Measurements from ENCODE around the gene DSP.

Gene DSP

DNA sequence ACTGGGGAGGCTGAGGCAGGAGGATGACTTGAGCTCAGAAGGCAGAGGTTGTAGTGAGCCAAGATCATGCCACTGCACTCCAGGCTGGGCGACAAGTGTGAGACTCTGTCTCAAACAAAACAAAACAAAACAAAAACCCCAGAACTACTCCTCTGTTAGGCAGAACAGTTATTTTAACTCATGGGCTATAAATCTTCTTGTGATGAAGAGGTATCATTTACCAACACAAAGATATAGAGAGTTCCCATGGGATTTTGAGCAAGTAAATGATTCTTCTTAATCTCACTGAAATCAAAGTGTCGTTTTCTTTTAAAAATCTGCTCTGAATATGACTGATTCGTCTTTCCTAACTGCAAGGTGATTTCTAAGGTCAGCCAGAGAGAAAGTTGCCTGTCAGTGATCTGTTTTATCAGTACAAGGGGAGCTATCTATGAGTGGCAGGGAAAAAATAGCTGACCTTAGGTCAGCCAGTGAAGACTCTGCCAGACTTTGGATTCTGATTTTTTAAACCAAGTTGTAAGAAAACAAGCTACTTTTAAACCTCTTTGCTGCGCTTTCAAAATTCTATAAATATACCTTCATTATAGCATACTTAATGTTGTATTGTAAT lies 3.8 kb upstream of the DSP start:
- in situ Hi-C loops (cut with MboI; ENCODE audit: low sequenced_read_pairs): no loop called here

DNA sequence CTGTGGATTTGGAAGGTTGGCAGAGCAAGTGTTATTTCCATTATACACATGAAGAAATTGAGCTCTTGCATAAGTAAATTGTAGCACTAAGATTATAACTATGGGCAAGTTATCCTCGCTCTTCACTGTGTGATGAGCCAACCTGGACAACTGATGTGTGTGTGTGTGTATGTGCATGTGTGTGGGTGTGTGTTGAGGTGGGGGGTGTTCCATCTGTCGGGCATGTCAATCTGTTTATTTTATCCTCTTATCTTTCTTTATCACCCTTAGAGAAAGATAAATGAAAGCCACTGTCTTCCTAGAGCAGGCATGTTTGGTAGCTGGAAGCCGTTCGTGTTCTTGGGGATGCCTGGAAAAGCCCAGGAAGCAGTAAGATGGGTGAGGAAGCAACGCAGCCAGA lies 3.0 kb upstream of the DSP start:
- in situ Hi-C loops (cut with MboI; ENCODE audit: low sequenced_read_pairs): no loop called here

DNA sequence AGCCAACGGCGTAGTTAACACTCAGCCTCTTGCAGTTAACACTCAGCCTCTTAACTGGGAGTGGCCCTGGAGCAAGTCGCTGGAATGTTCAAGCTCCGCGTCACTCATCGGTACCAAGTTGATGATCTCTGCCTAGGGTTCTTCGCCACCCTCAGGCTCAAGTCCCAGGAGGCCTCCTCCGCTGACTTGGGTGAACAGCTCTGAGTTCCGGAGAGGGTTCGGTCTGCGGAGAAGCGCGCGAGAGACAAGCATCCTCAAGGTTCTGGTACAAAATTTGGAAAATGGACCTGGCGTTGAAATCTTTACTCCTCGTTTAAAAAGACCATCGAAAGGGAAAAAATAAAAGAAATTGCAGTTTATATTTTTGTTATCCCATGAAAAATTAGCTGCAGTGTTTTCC lies 876 bp upstream of the DSP start:
- in situ Hi-C loops (cut with MboI; ENCODE audit: low sequenced_read_pairs): no loop called here

DNA sequence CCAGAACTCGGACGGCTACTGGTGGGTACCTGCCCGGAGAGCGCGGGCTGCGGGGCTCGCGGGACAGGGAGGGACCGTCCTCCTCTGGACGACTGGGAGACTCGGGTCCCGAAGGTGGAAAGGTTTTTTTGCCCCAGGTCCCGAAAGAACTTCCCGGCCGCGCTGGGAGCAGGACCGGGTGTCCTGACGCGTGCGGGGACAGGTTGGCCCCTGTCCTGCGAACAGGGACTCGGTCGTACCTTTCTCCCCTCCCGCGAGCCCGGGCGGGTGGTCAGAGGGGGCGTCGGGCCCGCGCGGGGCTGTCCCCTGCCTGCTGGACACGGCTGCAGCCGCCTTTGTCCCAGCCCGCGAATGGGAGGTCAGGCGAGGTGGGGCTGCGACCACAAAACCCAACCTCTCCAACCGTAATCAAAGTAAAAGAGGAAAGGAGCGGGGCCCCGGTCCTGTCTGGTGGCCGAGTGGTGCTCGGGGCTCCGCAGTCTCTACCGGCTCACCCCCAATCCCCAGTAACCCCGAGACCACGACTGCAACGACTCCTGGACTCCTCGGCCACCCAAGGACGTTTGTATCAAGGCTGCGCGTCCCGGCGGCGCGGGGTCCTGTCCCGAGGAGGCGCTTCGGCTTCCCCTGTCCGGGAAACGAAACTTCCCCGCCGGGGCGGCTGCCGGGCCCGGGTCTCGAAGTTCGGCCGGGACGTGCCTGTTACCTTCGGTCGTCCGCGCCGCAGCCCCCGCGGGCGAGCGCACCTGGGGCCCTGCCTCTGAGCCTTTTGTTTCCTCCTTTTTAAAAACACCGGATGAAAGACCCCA lies 798 bp downstream of the DSP start:
- in situ Hi-C loops (cut with MboI; ENCODE audit: low sequenced_read_pairs): no loop called here

DNA sequence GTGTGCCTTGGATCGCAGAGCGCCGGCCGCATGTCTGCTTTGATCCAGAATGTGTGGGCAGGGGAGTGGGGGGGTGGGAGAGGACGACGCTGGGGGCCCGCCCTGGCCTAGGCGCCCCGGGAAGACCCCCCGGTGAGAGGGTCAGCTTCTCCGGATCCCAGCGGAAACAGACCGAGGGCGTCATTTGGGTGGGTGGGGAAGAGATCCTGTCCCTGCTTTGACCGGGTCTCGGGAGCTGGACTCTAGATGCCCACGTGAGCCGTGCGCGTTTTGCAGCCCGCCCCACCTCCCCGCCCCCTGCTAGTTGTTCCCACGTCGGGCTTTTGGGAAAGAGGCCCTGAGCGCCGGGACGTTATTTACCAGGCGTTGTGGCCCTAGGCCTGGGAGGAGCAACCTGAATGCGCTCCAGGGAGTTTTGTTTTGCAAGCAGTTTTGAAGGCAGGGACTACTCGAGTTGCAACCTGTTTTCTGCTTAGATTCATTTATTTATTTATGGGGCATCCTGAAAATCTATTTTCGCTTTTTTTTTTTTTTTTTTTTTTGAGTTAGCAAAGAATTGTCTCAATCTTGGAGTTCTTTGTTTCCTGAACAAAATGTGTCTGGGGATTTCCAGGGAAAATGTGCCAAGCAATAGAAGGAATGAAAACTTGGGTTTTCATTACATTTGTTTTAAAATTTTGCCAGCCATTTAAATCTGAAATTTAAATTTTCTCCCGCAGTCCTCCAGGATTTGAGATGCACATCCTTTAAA lies 1.6 kb downstream of the DSP start:
- in situ Hi-C loops (cut with MboI; ENCODE audit: low sequenced_read_pairs): no loop called here

DNA sequence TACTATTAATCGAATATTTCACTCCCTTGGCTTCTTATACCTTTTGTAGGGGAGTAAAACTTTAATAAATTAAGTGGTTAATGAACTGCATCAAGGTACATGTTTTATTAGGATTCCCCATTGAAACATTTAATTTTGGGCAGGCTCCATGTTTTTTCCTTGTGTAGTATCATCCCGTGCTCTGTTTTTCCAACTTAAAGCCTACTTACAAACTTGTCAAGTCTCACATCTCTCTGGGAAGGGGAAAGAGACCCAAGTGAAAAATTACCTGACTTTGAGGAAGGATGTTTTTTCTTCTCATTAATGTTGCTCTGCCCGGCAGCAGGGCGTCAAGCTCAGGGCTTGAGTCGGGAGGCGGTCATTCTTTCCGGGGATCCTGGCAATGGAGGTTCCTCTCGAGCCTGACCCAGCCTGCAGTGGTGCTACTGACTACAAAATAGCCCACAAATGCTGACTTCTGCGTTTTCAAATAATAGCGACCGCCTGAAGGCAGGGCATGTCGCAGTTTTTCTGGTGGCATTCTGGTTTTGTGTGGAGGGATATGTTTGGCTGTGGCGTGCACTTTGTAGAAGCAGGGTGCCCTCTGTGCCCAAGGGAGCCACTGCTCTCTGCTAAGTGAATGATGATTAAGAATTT lies 2.4 kb downstream of the DSP start:
- in situ Hi-C loops (cut with MboI; ENCODE audit: low sequenced_read_pairs): no loop called here

DNA sequence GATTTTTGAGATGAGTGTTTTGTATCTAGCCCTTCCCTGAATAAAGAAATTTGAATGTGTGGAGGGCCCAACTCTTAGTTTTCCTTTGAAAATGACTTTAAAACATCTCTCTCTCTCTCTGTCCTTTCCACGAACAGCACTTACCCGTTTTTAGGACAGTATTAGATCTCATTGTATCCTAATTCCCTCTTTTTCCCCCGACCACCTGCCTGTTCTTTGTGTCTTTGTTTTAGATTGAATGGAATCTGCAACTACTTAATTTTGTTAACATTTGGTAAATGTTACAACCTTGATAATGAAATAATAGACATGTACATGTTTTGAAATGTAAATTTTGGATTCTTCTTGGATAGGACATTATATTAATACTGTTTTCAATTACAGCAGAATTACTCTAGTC lies 3.1 kb downstream of the DSP start:
- in situ Hi-C loops (cut with MboI; ENCODE audit: low sequenced_read_pairs): no loop called here

DNA sequence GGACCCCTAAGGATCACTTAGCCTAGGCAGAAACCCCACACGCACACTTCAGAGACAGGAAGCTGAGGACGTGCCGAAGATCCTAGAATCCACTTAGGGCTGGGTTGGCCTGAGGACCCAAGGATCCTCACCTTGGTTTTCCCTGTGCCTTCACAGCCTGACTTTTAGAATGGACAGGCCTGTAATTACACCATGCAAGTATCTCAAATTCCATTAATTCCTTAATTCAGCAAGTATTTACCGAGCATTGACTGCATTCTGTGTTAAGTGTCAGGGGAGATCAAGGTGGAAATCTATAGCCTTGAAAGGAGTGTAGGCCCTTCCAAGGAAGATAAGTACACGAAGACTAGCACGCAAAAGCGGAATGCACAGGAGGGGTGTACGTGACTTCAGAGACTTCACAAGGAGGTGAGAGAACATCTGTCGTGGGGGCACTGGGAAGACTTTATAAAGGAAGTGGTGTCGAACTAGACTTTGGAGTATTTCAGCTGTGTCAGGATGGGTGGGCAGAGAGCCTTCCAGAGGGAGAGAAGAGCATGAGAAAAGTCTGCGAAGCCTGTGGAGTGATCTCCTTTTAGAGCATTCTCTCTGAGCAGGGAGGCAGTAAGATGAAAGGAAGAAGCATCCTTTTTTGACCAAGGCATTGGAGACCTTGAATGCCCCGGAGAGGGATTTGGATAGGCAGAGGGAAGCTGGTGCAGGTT lies 4.0 kb downstream of the DSP start:
- in situ Hi-C loops (cut with MboI; ENCODE audit: low sequenced_read_pairs): no loop called here

DNA sequence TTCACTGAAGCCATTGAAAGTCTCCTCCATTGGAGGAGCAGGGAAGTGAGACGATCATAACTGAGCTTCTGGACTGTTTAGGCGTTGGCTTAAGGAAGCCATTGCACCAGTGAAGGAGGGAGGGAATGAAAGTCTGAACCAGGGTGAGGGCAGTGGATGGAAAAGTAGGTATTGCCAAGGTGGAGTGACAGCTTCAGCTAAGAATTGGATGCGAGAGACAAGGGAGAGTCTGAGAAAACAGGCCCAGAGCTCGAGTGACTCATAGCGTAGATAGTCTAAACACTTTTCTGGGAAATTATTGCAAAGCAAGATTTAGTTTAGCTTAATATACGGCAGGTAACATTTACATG lies 4.5 kb downstream of the DSP start:
- in situ Hi-C loops (cut with MboI; ENCODE audit: low sequenced_read_pairs): no loop called here

DNA sequence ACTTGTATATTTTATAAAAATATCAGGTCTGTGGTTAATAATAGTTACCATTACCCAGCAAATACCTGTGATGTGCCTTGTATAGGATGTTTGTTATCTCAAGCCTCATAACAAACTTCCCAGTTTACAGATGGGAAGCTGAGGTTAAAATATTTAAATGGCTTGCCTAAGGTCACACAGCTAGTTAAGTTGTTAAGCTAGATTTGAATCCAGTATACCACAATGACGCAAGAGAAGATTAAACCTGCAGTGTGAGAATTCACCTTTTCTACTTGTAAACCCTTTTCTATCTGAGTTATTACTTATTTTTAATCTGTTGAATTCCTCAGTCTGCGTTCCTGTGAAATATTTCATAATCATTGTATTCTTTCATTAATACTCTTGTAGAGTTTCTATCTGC lies 4.9 kb downstream of the DSP start:
- in situ Hi-C loops (cut with MboI; ENCODE audit: low sequenced_read_pairs): no loop called here

DNA sequence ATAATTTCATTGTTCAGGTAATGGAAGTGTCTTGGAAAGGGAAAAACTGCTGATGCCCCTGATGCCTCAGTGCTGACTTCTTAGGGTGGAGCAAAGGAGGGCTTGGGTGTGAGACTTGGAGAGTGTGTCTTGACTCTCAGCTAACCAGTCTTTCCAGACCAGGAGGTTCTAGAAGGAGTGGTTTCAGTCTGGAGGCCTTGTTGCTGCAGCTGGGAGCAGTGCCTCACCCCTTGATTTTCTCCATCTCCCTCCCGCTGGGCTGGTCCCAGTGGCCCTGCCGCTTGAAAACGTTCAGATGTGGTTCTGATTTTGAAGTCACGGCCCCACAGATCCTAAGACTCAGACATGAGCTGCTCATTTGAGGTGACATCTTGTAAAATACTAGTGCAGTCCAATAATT lies 5.4 kb downstream of the DSP start:
- in situ Hi-C loops (cut with MboI; ENCODE audit: low sequenced_read_pairs): no loop called here

DNA sequence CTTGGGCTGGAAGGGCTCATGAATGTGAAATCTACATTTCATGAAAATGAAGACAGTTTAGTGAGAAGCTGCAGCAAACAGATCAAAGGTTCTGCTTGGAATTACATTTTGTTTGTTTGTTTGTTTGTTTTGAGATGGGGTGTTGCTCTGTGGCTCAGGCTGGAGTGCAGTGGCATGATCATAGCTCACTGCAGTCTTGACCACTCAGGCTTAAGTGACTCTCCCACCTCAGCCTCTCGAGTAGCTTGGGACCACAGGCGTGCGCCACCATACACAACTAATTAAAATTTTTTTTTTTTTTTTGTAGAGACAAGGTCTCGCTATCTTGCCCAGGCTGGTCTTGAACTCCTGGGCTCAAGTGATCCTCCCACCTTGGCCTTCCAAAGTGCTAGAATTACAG lies 5.8 kb downstream of the DSP start:
- in situ Hi-C loops (cut with MboI; ENCODE audit: low sequenced_read_pairs): no loop called here

DNA sequence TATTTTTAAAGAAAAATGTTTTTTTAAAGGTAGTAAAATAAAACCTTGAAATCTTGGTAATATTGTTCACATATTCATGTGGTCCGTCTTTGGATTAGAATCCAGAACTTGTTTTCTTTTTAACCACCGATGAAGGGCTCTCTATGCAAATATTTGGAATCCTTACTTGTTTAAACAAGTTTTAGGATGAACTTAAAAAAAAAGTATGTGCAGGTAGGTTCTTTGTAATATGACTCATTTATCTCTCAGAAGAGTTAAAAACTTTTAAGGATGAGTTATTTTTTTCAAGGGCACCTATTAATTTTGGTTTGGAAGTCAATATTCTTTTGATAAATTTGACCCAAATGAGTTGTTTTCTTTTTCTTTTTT lies 8.9 kb downstream of the DSP start:
- in situ Hi-C loops (cut with MboI; ENCODE audit: low sequenced_read_pairs): no loop called here

DNA sequence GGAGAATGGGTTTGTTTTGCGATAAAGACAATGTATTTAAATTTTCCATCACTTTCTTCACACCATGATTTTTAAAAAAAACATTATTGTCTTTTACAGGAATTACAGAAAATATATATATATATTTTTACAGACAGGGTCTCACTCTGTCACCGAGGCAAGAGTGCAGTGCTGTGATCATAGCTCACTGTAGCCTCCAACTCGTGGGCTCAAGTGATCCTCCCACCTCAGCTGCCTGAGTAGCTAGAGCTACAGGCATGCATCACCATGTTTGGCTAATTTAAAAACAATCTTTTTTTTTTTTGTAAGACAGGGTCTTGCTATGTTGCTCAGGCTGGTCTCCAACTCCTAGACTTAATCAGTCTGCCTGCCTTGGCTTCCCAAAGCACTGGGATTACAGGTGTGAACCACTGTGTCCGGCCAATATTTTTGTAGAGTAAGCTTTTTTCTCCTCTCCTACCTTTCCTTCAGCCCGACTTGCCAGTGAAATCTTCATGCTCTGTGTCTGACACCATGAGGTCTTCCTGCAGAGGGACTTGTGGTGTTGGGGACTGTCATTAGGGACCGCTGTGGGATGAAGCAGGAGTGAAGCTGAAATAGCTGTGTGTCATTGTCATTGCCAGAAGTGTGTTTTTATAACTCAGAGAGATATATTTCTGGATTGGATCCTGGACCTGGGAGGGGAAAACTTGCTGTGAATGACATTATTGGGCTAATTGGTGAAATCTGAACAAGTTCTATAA lies 13.2 kb downstream of the DSP start:
- in situ Hi-C loops (cut with MboI; ENCODE audit: low sequenced_read_pairs): no loop called here

DNA sequence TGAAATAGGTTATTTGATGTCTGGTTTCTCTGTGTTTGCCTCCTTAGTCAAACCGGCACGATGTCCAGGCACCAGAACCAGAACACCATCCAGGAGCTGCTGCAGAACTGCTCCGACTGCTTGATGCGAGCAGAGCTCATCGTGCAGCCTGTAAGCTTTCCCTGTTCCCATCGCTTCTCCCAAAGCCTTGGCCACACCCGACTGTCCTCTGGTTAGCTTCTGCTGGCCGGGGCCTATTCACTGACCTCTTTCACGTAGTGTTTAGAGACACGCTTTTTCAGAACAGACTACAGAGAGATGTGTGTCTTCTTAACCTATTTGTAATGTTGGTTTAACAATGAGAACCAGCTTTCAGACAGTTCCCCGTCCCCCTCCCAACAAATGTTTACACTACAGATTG lies 14.2 kb downstream of the DSP start:
- in situ Hi-C loops (cut with MboI; ENCODE audit: low sequenced_read_pairs): no loop called here

DNA sequence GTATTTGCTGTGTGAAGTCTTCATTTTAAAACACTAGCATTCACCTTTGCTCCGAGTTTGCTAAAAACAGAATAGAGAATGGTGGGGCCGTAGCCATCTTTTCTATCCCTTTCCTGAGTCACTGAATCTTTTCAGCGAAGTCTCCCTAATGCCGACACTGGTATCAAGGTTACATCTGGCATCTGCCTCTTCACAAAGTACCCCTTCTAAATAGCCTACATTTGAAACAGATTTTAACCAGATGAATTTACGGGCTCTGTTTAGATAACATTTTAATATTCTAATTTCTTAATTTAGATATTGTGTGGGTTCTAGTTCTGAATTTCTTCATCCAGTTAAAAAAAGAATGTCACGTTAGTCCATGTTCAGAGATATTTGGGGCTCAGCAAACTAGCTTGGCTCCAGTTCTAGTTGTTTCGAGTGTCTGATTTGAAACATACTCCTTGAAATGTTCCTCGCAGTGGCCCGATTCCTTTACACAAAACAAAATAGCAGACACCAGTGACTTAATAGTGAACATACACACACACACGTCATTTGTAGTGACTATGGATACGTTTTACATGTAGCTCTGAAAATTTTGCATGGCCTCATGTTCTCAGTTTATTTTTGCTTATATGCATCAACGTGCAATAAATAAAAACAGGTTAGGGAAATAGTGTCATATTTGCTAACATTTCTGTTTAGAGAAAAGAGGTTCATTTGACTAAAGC lies 15.1 kb downstream of the DSP start:
- in situ Hi-C loops (cut with MboI; ENCODE audit: low sequenced_read_pairs): no loop called here

DNA sequence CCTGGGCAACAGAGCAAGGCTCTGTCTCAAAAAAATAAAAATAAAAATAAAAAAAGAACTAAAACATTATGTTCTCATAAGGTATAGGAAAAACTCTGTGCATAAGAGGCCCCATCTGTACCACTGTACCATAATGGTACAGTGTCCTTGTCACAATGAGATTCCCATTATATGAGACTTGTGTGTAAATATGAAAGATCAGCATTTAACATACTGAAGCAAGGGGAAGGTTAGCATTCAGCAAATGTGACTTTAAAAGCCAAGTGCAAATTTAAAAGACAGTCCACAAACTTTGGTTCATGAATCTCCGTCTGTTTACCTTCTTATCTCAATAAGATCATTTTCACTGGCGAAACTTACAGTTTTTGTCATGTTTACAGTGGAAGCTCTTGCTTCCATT lies 16.2 kb downstream of the DSP start:
- in situ Hi-C loops (cut with MboI; ENCODE audit: low sequenced_read_pairs): no loop called here

DNA sequence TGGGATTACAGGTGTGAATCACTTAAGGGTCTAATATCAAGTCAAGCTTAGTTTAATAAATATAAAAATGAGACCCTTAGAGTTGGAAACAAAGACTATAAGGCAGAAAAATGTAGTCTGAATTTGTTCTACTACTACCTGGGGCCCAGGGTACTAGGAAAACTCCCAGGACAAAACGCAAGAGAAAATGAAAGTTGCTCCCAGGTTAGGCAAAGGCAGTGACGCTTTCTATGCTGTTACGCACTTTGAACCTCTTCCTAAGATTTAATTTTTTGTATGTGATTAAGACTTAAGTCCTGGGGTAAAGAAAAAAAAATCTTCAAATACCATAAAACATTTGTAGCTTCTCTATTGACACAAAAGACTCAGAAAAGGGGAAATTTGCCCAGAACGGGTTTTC lies 17.3 kb downstream of the DSP start:
- in situ Hi-C loops (cut with MboI; ENCODE audit: low sequenced_read_pairs): no loop called here

DNA sequence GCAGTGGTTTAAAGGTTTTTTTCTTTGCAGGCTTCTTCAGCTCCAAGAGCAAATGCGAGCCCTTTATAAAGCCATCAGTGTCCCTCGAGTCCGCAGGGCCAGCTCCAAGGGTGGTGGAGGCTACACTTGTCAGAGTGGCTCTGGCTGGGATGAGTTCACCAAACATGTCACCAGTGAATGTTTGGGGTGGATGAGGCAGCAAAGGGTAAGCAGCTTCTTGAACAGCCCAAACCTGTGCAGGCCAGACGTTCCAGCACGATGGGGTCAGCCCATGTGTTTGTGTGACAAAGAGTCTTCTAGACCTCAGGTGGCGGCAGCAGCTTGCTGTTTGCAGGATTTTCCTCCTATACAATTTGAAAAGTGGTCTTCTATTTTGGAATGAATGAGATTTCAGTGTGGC lies 17.7 kb downstream of the DSP start:
- in situ Hi-C loops (cut with MboI; ENCODE audit: low sequenced_read_pairs): no loop called here

Measured in hTERT RPE-1 (cell line).